Measurements from ENCODE around the gene KAT5. TPM values are rescaled to one million over a fixed set of nuclear protein-coding genes. Genes with fewer than 3 reads are reported as not detected.
"Not testable (repeated sequence)": the region's sequence is repeated elsewhere in the genome, so short reads cannot be mapped to it uniquely, and the experiment has no call there.

KAT5 gene
- total RNA-seq, 2 experiments from 2014 or later: 62.0 to 69.8 TPM

DNA sequence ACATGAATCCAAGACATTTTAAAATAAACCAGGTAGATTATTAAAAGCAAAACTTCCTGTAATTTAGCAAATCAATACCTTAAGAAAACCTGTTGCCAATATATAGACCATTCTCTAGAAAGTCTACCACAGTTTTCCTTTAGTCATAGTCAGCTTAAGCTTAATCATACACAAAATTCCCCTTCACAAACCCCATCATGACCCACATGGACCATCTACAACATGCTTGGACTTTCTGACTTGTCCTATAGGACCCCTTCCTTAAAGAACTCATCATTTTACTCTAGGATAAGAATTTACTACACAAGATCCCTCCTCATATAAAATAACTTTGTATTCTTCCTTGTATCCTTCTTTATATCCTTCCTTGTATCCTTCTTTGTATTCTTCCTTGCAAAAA, 24.8 kb downstream of the KAT5 start:
- H3K4me1 Mint-ChIP-seq: no peaks in the 10 kb centered on the region
- no peak overlapping the region for H3K4me3 Mint-ChIP-seq
- H3K36me3 Mint-ChIP-seq: peaks cover 4% of the 10 kb centered on the region
- CTCF ChIA-PET: interaction anchor here (1.0 to 2.7 kb wide), 2 partner anchors 25 to 43 kb away, joined by 3 to 12 read pairs; partner anchors contain the start of gene KAT5
- peaks cover 47% of the 10 kb centered on the region for H3K27me3 Mint-ChIP-seq
- no peak overlapping the region for H3K27ac Mint-ChIP-seq
- H3K9me3 Mint-ChIP-seq (ENCODE audit: low read depth): peaks cover 4% of the 10 kb centered on the region
- ATAC-seq (no peak), DNase-seq (no peak)

DNA sequence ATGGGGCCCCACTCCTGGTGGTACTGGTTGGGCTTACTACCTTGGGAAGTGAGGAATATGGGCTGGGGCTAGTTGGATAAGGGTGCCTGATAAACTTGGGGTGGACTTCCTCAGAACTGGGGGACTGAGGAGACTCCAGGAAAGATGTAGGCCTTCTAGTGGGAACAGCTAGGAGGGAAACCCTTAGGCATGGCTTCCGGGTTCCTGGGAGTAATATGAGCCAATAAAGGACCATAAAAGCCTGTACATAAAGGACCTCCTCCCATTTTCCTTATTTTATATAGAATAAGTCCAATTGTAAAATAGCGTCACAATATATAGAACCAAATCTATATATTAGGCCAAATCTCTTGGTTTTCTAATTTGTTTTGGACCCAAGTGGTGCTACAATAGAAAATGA, 27.0 kb downstream of the KAT5 start:
- CTCF ChIA-PET: interaction anchor here (1.3 to 1.5 kb wide), 2 partner anchors 80 to 88 kb away, joined by 3 to 4 read pairs; no protein-coding TSS in a partner anchor
- peaks cover 4% of the 10 kb centered on the region for H3K9me3 Mint-ChIP-seq (ENCODE audit: low read depth)
- no peak for DNase-seq
- no peak overlapping the region for H3K27ac Mint-ChIP-seq
- peaks cover 3% of the 10 kb centered on the region for H3K36me3 Mint-ChIP-seq
- H3K4me1 Mint-ChIP-seq: no peaks in the 10 kb centered on the region
- ATAC-seq: no peak
- peaks cover 43% of the 10 kb centered on the region for H3K27me3 Mint-ChIP-seq
- H3K4me3 Mint-ChIP-seq: no peak overlapping the region

DNA sequence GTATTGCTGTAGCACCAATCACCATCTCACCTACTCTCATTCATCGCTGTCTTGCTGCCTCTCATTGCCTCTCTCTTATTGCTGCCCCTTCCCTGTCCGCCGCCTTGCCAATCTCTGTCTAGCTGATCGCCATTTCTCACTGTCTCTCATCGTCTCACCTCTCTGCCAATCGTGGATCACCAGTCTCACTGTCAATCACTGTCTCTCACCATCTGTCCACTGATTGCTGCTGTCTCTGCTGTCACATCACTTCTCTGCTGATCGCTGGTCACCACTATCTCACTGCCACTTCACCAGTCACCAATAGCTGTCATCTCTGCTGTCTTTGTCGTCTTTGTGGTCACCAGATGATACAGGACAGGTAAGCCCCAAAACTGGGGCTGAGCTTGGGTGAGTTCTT, 29.1 kb downstream of the KAT5 start:
- Mint-ChIP-seq H3K27ac (no peak overlapping the region), H3K4me1 (no peaks in the 10 kb centered on the region), H3K27me3 (peaks cover 38% of the 10 kb centered on the region), H3K4me3 (no peak overlapping the region), H3K9me3 (ENCODE audit: low read depth) (peaks cover 4% of the 10 kb centered on the region), H3K36me3 (peaks cover 3% of the 10 kb centered on the region)
- CTCF ChIA-PET: interaction anchor here (1.0 to 1.1 kb wide), 2 partner anchors 39 to 77 kb away, joined by 3 to 4 read pairs; no protein-coding TSS in a partner anchor
- ATAC-seq (no peak), DNase-seq (no peak)

DNA sequence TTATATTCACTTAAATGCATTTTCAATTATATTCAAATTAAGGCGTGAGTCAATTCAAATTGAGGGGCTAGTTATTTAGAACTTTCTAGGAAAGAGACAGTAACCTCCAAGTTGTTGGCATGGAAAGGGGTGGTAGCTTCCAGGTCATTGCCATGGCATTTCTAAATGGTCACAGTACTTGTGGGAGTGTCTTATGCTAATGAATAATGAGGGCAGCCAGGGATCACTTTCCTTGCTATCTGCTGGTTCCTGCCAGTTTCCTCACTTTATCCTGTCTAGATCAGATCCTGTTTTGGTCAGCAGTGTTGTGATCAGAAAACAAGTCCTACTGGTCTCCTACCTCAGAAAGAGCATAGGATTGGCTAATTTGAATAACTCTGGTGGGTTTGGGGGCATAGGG, 30.3 kb downstream of the KAT5 start:
- CTCF ChIA-PET: interaction anchor here (1.0 kb wide), 2 partner anchors 27 to 38 kb away, joined by 3 read pairs; no protein-coding TSS in a partner anchor
- H3K36me3 Mint-ChIP-seq: no peaks in the 10 kb centered on the region
- DNase-seq (no peak), ATAC-seq (no peak)
- H3K9me3 Mint-ChIP-seq (ENCODE audit: low read depth): no peaks in the 10 kb centered on the region
- peaks cover 36% of the 10 kb centered on the region for H3K27me3 Mint-ChIP-seq
- no peaks in the 10 kb centered on the region for H3K4me1 Mint-ChIP-seq
- no peak overlapping the region for H3K4me3 Mint-ChIP-seq
- no peak overlapping the region for H3K27ac Mint-ChIP-seq

DNA sequence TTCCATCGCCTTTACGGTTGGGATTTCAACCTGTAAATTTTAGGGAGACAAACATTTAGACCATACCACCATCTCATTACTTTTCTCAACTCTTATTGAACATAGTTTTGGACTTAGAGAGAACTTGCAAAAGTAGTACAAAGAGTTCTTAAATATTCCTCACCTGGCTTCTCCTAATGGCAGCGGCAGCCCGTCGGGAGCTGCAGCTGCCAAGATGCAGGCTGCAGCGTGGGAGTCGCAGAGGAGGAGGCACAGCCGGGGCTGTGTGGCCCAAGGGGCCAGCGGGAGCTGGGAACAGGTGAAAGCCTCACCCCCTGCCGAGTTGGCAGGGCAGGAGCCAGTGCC, 31.6 kb downstream of the KAT5 start:
- CTCF ChIA-PET: interaction anchor here (1.4 kb wide), 1 partner anchor 279 kb away, joined by 4 read pairs; no protein-coding TSS in a partner anchor
- Mint-ChIP-seq H3K36me3 (no peaks in the 10 kb centered on the region), H3K27me3 (peaks cover 37% of the 10 kb centered on the region), H3K27ac (no peak overlapping the region), H3K4me1 (no peaks in the 10 kb centered on the region), H3K9me3 (ENCODE audit: low read depth) (no peaks in the 10 kb centered on the region), H3K4me3 (no peak overlapping the region)
- ATAC-seq (no peak), DNase-seq (no peak)

DNA sequence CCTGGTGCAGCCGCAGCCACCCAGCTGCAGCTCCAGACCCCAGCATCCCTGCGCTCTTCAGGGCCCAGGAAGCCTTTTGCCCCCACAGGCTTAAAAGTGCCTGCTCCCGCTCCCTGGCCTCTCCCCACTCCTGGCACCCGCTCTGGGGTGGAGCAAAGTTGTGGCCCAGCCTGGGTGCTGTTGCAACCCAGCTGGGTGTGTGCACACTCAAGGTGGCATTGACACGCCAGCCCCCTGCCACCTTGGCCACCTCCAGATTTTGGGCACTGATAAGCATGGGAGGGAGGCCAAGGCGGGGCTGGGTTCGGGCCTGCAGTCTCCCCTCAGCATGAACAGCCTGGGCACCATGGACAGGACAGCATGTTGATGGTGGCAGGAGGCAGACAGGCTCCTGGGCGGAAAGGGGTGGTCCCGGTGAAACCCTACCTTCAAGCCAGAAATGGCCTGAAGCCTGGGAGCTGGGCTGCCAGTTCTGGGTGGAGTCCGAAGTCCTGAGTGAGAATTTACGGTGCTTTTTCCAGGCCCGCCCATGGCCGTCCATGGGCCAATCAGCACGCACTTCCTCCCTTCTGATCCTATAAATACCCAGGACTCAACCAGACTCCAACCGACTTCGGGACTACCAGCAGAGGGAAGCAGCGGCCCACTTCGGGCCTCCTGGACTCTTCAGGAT, 32.1 kb downstream of the KAT5 start:
- H3K36me3 Mint-ChIP-seq: no peaks in the 10 kb centered on the region
- CTCF ChIA-PET: interaction anchor here (1.0 to 1.6 kb wide), 4 partner anchors 14 to 278 kb away, joined by 3 to 6 read pairs (median 4); no protein-coding TSS in a partner anchor
- H3K4me3 Mint-ChIP-seq: no peak overlapping the region
- H3K27me3 Mint-ChIP-seq: peaks cover 41% of the 10 kb centered on the region
- DNase-seq: no peak
- no peaks in the 10 kb centered on the region for H3K9me3 Mint-ChIP-seq (ENCODE audit: low read depth)
- ATAC-seq: no peak
- H3K27ac Mint-ChIP-seq: no peak overlapping the region
- no peaks in the 10 kb centered on the region for H3K4me1 Mint-ChIP-seq

DNA sequence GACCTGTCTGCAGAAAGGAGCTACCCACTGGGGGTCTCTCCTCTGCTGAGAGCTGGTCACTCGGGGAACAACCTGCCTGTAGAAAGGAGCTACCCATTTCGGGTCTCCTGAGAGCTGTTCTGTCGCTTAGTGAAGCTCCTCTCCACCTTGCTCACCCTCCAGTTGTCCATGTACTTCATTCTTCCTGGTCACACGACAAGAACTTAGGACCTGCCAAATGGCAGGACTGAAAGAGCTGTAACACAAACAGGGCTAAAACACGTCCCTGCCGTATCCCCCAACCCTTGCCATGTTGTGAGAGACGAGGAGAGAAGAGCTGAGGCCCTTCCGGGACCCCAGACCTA, 32.6 kb downstream of the KAT5 start:
- Mint-ChIP-seq H3K4me3 (no peak overlapping the region), H3K27ac (no peak overlapping the region), H3K4me1 (no peaks in the 10 kb centered on the region), H3K27me3 (peaks cover 46% of the 10 kb centered on the region), H3K36me3 (no peaks in the 10 kb centered on the region), H3K9me3 (ENCODE audit: low read depth) (no peaks in the 10 kb centered on the region)
- CTCF ChIA-PET: interaction anchor here (1.0 to 1.6 kb wide), 4 partner anchors 14 to 278 kb away, joined by 3 to 6 read pairs (median 4); no protein-coding TSS in a partner anchor
- ATAC-seq (no peak), DNase-seq (no peak)

DNA sequence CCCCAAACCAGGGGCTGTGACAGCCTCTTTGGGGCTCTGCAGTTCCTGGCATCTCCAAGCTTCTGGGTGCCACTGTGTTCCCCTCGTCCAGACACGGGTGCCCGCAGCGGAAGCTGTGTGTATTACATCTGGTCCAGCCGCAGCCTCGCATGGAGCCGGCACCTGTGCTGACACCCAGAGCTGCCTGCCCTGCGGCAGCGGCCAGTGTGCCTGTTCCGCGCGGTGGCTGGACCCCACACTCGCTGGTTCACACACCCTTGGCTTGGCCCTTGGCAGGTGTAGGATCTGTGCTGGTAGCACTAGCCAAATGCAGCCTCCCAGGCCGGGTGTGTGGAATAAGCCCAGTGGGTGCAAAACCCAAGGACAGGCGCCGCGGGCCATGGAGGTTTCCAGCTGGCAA, 33.0 kb downstream of the KAT5 start:
- H3K27ac Mint-ChIP-seq: no peak overlapping the region
- peaks cover 46% of the 10 kb centered on the region for H3K27me3 Mint-ChIP-seq
- DNase-seq: no peak
- no peaks in the 10 kb centered on the region for H3K4me1 Mint-ChIP-seq
- no peak for ATAC-seq
- CTCF ChIA-PET: interaction anchor here (1.0 to 1.6 kb wide), 3 partner anchors 14 to 35 kb away, joined by 3 to 6 read pairs (median 5); no protein-coding TSS in a partner anchor
- no peak overlapping the region for H3K4me3 Mint-ChIP-seq
- no peaks in the 10 kb centered on the region for H3K9me3 Mint-ChIP-seq (ENCODE audit: low read depth)
- no peaks in the 10 kb centered on the region for H3K36me3 Mint-ChIP-seq

DNA sequence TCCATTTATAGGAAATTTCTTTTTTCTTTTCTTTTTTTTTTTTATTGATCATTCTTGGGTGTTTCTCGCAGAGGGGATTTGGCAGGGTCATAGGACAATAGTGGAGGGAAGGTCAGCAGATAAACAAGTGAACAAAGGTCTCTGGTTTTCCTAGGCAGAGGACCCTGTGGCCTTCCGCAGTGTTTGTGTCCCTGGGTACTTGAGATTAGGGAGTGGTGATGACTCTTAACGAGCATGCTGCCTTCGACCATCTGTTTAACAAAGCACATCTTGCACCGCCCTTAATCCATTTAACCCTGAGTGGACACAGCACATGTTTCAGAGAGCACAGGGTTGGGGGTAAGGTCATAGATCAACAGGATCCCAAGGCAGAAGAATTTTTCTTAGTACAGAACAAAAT, 50.1 kb downstream of the KAT5 start:
- CTCF ChIA-PET; H3K36me3 Mint-ChIP-seq; DNase-seq; ATAC-seq; H3K9me3 Mint-ChIP-seq (ENCODE audit: low read depth); H3K27ac Mint-ChIP-seq; H3K4me3 Mint-ChIP-seq; H3K4me1 Mint-ChIP-seq: not testable (repeated sequence)
- H3K27me3 Mint-ChIP-seq: peaks cover 28% of the 10 kb centered on the region

DNA sequence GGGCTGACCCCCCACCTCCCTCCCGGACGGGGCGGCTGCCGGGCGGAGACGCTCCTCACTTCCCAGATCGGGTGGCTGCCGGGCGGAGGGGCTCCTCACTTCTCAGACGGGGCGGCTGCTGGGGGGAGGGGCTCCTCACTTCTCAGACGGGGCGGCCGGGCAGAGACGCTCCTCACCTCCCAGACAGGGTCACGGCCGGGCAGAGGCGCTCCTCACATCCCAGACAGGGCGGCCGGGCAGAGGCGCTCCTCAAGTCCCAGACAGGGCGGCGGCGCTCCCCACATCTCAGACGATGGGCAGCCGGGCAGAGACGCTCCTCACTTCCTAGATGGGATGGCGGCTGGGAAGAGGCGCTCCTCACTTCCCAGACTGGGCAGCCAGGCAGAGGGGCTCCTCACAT, 50.8 kb downstream of the KAT5 start:
- H3K27me3 Mint-ChIP-seq: peaks cover 24% of the 10 kb centered on the region
- CTCF ChIA-PET; H3K27ac Mint-ChIP-seq; H3K4me1 Mint-ChIP-seq; DNase-seq; H3K36me3 Mint-ChIP-seq; ATAC-seq; H3K9me3 Mint-ChIP-seq (ENCODE audit: low read depth); H3K4me3 Mint-ChIP-seq: not testable (repeated sequence)

DNA sequence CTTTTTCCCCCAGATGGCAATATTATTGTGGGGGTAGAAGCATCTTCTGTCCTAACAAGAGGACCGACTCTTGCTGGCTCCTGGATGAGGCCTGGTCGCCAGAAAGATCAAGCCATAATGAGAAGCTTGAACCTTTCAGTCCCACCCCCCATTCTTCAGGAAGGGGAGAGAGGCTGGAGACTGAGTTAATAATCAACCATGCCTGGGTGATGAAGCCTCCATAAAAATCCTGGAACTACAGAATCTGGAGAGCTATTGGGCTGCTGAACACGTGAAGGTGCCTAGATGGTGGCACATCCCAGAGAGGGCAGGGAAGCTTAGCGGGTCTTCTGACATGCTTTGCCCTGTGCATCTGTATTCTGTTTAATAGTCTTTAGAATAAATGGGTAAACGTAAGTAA, 52.4 kb downstream of the KAT5 start:
- H3K27ac Mint-ChIP-seq: no peak overlapping the region
- ATAC-seq (no peak), DNase-seq (no peak)
- no peaks in the 10 kb centered on the region for H3K36me3 Mint-ChIP-seq
- H3K4me3 Mint-ChIP-seq: no peak overlapping the region
- CTCF ChIA-PET: interaction anchor here (1.1 to 2.0 kb wide), 3 partner anchors 12 to 138 kb away, joined by 3 to 7 read pairs (median 5); partner anchors contain the start of gene AP5B1
- H3K9me3 Mint-ChIP-seq (ENCODE audit: low read depth): no peaks in the 10 kb centered on the region
- peaks cover 14% of the 10 kb centered on the region for H3K27me3 Mint-ChIP-seq
- peaks cover 5% of the 10 kb centered on the region for H3K4me1 Mint-ChIP-seq

DNA sequence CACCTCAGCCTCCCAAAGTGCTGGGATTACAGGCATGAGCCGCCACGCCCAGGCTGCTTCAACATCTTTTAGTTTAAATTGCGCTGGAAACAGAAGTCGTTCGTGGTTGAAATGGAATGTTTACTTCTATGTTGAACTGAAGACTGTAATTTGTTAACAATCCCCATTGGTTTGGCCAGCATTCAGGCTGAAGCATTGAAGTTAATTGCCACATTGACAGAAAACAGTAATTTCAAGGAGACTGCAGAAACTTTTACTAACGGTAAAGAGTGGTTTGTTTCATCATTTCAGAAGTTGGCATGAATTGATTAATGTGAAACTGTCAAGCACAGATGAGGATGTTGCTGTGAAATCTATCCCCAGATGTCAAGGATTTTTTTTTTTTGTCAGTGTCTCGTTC, 54.5 kb downstream of the KAT5 start:
- no peaks in the 10 kb centered on the region for H3K9me3 Mint-ChIP-seq (ENCODE audit: low read depth)
- DNase-seq: no peak
- no peak overlapping the region for H3K4me3 Mint-ChIP-seq
- H3K36me3 Mint-ChIP-seq: no peaks in the 10 kb centered on the region
- CTCF ChIA-PET: interaction anchor here (0.9 to 2.8 kb wide), 6 partner anchors 14 to 222 kb away, joined by 3 to 13 read pairs (median 4); partner anchors contain the start of genes AP5B1 and RNASEH2C
- H3K4me1 Mint-ChIP-seq: peaks cover 8% of the 10 kb centered on the region
- ATAC-seq: no peak
- H3K27ac Mint-ChIP-seq: no peak overlapping the region
- H3K27me3 Mint-ChIP-seq: peaks cover 3% of the 10 kb centered on the region

DNA sequence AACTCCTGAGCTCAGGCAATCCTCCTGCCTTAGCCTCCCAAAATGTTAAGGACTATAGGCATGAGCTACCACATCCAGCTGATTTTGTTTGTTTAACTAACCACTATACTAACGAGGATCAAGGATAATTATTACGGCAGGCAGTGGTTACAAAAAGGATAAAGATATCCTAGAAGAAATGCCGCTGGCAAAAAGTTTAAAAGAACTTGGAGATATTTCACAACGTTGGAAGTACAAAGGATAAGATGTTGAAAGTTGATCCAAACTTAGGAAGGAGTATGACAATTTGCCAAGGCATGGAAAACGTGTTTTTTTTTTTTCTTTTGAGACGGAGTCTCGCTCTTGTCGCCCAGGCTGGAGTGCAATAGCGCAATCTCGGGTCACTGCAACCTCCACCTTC, 55.4 kb downstream of the KAT5 start:
- CTCF ChIA-PET: interaction anchor here (0.9 to 2.8 kb wide), 6 partner anchors 13 to 221 kb away, joined by 3 to 13 read pairs (median 4); partner anchors contain the start of genes AP5B1 and RNASEH2C
- peaks cover 3% of the 10 kb centered on the region for H3K27me3 Mint-ChIP-seq
- H3K4me3 Mint-ChIP-seq: no peak overlapping the region
- H3K4me1 Mint-ChIP-seq: peaks cover 8% of the 10 kb centered on the region
- H3K36me3 Mint-ChIP-seq: no peaks in the 10 kb centered on the region
- DNase-seq (no peak), ATAC-seq (no peak)
- no peaks in the 10 kb centered on the region for H3K9me3 Mint-ChIP-seq (ENCODE audit: low read depth)
- H3K27ac Mint-ChIP-seq: no peak overlapping the region

DNA sequence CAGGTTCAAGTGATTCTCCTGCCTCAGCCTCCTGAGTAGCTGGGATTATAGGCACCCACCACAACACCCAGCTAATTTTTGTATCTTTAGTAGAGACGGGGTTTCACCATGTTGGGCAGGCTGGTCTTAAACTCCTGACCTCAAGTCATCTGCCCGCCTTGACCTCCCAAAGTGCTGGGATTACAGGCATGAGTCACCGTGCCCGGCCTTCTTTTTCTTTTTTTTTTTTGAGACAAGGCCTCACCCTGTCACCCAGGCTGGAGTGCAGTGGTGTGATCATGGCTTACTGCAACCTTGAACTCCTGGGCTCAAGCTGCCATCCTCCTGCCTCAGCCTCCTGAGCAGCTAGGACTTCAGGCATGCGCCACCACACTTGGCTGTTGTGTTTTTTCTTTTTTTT, 55.8 kb downstream of the KAT5 start:
- CTCF ChIA-PET: interaction anchor here (0.9 to 2.8 kb wide), 4 partner anchors 12 to 221 kb away, joined by 3 to 13 read pairs (median 4); partner anchors contain the start of gene AP5B1
- not testable (repeated sequence) for H3K4me3 Mint-ChIP-seq

More for the DNA sequence above, 55.8 kb downstream of the KAT5 start:
- H3K36me3 Mint-ChIP-seq; H3K27ac Mint-ChIP-seq; H3K9me3 Mint-ChIP-seq (ENCODE audit: low read depth); ATAC-seq; DNase-seq; H3K27me3 Mint-ChIP-seq; H3K4me1 Mint-ChIP-seq: not testable (repeated sequence)

All from activated CD8-positive, alpha-beta memory T cell treated with anti-CD3 and anti-CD28 coated beads, Interleukin-2, amount 10 ng/mL, durations not matched to agents 7 days and 5 days (primary cell).